ENCODE measurements around the gene CCRL2.
A peak's percentile ranks its signal among the peaks of the same experiment; 100 is the strongest.
"Not testable (repeated sequence)": the region's sequence is repeated elsewhere in the genome, so short reads cannot be mapped to it uniquely, and the experiment has no call there.

Gene CCRL2

GRCh38 chr3:46378426-46378942 is 28.6 kb upstream of the CCRL2 start:
- peak; percentile 55 to 63 for DNase-seq (ENCODE audit: low read depth in 2 of 2)

- DNase-seq (ENCODE audit: low read depth in 2 of 2): no peak
Observed at GRCh38 chr3:46380471-46381221, 26.4 kb upstream of the CCRL2 start.

- DNase-seq (ENCODE audit: low read depth in 2 of 2): no peak
Observed at GRCh38 chr3:46381625-46382024, 25.4 kb upstream of the CCRL2 start.

DNA sequence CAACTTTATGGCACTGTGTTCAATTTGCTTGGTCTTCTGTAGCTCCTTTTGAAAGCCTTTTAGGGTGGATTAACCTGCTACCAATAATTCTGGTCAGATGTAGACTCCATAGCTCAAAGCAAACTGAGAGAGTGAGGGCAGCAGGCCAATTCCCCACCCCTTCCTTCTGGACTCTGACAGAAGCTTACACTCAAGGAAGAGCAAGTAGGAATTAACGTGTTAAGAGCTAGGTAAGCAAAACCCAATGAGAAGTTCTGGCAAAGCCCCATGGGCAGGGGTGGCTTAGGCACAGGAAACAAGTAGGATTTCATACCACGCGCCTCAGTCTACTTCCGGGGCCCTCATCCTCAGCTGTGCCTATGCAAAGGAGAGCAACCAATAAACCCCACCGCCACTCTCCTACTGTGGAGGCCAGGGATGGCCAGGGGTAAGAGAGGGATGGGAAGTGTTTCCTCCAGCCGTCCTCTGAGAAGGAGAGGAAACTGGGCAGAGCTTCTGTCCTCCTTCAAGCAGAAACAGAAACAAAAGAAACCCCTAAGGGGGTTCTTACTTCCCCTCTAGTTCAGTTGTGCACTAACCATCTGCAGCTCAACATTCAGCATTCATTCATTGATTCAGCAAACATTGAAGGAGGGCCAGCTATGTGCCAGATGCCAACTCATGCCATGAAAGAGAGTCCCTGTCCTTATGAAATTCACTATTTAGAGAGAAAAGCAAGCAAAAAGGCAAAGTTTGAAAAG is 23.7 kb upstream of the CCRL2 start:
- DNase-seq (ENCODE audit: low read depth in 2 of 2): no peak

DNA sequence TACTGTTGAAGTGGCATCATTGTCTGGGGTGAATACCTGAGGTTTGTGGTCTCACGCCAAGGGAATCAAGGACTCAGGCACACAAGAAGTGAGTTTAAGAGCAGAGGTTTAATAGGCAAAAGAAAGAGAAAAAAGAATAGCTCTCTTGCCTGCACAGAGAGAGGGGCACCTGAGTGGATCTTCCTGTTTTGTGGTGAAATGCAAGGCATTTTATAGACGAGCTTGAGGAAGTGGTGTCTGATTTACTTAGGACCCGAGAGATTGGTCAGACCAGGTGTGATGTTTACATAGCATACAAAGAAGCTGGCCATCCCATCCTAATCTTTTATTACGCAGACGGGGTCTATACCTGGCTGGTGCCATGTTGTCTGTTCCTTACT is 23.1 kb upstream of the CCRL2 start:
- DNase-seq (ENCODE audit: low read depth in 2 of 2): no peak

- no peak for DNase-seq (ENCODE audit: low read depth in 2 of 2)
Observed at GRCh38 chr3:46386205-46386604, 20.9 kb upstream of the CCRL2 start.

DNA sequence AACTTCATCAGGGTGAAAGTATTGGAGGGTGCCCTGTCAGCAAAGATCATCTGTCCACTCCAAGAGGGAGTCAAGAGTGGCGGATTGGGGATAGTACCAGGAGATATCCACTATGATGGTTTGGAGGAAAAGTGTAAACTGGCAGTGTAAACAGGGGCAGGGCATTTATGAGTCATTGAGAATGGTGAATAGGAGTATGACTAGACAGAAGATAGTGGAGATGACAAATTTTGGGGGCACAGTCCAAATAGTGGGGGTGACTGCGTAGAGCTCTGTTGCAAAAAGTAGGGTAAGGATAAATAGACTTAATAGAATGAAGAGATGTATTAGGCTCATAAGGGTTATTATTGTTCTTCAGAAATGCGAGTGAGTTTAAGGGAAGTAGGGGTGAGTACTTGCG is 18.2 kb upstream of the CCRL2 start:
- DNase-seq (ENCODE audit: low read depth in 2 of 2): not testable (repeated sequence)

- no peak for DNase-seq (ENCODE audit: low read depth in 2 of 2)
Observed at GRCh38 chr3:46389306-46389705, 17.8 kb upstream of the CCRL2 start.

DNA sequence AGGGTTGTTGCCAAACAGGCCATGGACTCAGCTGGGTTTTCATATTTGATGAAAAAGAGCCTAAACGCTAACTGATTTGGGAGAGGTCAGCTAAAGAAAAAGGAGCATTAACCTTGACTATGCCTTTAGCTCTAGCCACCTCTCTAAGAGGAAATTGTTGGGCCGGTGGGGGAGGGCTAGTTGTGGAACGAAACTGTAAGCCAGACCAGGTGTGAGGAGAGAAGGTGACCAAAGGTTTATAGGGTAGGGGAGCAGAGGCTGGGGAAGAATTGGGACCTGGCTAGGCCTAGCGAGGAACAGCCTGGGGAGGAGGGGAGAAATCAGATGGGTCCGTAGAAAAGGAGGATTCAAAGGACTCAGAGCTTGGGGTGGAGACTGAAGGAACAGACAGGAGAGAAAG is 15.5 kb upstream of the CCRL2 start:
- DNase-seq (ENCODE audit: low read depth in 2 of 2): not testable (repeated sequence)

- DNase-seq (ENCODE audit: low read depth in 2 of 2): no peak
Observed at GRCh38 chr3:46393011-46393410, 14.0 kb upstream of the CCRL2 start.

DNA sequence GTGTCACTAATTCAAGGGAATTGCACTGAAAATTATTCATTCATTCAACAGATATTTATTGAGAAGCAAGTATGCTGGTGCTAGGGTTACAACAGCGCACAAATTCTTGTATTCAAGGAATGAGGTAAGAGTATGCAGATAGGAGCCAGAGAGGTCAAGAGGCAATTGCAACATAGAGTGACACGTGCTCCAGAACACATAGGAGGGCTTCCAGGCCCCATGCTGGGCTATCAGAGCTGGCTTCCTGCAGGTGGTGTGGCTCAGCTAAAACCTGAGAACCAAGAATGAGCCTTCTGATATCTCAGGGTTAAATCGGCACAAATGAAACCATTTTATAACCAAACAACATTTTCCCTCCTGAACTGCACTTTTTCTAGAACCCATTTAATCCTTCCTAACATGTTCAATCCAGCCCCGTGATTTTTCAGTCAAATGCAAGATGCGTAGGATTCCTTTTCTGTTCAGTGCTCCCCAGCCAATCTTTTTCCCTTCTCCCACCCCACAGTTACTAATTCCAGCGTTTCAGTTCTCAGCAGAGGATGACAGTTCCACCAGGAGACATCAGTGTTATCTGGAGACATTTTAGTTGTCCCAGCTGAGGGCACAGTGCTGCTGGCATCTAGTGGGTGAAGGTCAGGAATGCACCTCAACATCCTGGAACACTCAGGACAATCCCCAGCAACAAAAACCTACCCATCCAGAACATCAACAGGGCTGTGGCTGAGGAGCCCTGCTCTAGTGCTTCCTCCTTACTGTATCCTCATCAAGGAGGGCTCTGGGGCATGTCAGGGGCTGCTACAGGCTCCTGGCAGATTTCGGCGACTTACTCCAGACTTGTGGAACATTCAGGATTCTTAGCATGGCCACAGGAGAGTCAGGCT is 13.3 kb upstream of the CCRL2 start:
- no peak for DNase-seq (ENCODE audit: low read depth in 2 of 2)

DNA sequence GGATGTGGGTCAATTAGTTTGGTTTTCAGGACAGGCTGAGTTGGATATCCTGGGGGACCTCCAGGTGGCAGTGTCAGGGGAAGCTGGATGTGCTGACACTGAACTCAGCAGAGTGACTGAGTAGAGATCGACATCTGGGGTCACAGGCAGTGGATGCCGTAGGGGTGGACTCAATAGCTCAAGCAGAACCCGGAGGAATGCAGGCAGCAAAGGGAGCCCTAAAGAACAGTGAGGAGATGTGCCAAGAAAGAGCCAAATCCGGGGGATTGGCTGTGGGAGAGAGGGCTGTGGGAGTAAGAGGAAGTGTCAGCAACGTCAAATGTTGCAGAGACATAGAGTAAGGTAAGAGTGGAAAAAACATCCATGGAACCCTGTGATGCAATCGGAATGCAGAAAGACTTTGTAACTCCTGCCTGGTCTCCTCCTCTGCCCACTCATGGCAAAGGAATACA is 11.8 kb upstream of the CCRL2 start:
- no peak for DNase-seq (ENCODE audit: low read depth in 2 of 2)

- DNase-seq (ENCODE audit: low read depth in 2 of 2): no peak
Observed at GRCh38 chr3:46395766-46396530, 11.1 kb upstream of the CCRL2 start.

DNA sequence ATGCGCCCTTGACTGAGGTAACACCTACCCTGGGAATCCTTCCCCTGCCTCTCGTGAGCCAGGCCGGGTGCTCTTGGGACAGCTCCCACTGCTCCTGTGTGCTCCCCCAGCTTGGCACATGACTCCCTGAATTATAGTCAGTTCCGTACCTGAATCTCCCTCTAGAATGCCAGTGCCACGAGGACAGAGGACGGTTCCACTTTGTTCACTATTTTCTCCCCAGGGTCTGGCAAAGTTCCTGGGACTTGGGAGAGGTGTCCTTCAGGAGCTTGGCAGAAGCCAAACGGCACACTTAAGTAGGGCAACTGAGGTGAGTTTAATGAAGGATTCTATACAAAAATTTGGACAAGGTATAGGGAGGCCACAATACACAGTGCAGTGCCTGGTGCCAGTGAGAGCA is 9.9 kb upstream of the CCRL2 start:
- no peak for DNase-seq (ENCODE audit: low read depth in 2 of 2)

DNA sequence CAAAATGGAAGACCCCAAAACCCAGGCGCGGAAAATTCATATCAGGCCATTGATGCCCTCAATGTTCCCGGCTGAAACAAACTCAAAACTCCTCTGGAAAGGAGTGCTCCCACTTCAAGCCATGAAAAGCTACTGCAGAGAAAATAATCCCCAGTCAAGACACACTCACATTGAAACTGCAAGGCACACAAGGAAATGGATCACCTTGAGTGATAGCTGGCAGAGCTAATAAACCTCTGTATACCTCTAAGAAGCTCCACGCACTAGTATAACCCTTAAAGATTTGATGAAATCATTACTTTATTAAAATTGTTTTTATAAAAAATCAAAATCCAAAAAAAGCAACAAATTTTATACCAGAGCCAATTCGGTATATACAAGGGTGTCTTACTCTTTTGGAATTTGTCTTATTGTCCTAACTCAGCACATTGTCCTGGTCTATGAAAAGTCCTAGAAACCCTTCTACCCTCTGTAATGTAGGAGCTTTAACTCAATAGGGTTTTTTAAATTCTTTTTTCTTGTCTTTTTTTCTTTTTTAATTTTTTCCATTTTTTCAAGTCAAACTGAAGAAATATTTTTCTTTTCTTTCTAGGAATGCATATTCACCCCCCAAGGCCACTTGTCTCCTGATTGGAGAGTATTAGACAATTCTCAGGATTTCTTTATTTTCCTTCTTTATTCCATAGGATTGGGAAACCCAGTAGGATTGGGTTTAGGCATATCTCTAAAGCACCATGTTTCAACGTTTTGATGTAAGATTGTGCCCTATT is 8.7 kb upstream of the CCRL2 start:
- no peak for DNase-seq (ENCODE audit: low read depth in 2 of 2)

DNA sequence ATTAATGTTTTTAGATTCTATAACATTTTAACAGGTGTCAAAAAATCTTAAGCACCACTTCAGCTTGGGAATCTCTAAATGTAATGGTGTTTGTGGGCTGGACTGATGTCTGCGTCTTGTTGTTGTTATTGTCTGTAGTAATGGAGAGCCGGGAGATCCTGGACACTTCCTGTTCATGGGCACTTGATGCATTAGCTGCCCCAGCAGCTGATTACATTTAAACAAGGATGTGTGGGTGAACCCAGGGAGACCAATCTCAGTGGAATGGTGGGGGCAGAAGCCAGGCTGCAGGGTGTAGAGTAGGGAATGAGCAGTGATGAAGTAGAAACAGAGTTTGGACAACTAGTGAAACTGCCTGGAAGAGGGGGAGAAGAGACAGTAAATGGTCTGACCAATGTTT is 8.0 kb upstream of the CCRL2 start:
- no peak for DNase-seq (ENCODE audit: low read depth in 2 of 2)

DNA sequence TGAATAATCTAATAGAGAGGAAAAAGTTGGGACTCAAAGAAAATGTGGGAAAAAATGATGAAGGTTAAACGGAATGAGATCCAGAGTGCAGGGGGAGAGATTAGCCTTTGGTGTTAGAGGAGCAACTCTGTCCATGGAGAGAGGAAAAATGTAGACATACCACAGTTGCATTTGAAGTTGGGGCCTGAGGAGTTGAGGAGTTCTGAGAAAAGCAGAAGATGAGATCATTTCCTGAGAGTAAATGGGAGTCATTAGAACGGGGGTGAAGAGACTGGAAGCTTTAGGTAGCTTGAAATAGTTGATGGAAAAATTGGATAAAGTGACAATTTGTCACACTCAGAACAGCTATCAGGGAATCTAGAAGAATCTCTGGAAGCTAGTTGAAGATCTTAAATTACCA is 7.5 kb upstream of the CCRL2 start:
- no peak for DNase-seq (ENCODE audit: low read depth in 2 of 2)

GRCh38 chr3:46400000-46400734 is 6.9 kb upstream of the CCRL2 start:
- no peak for DNase-seq (ENCODE audit: low read depth in 2 of 2)

DNA sequence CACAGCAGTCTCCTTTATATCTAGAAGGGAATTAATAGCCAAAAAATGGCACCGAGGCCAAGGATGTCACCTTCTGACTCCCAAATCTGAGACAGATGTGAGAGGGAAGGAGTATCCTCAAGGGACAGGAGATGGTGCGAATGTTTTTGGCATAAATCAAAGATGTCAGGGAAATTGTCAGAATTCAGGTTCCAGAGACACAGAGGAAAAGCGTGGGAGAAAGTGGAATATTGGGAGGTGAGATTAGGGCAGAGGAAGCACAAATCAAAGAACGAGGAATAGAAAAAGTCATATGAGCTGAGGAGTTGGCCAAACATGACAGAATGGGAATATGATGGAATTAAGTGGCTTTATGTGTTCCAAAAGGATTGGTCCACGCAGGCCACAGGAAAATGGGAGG is 6.2 kb upstream of the CCRL2 start:
- no peak for DNase-seq (ENCODE audit: low read depth in 2 of 2)

DNA sequence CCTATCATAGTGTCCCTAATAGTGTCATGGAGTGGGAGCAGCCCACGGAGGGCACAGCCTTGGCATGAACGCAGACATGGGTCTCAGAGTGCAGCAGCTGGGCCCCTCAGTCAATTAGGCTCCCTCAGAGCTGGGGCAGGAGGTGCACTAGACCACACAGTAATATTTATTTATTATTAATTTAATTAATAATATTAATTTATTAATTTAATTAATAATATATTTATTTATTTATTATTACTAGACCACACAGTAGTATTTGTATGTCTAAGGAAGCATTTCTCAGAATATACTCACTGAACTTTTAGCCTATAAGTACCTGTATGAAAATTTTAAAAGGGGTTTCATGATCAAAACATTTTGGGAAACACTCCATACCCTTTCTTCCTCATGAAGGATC is 5.5 kb upstream of the CCRL2 start:
- no peak for DNase-seq (ENCODE audit: low read depth in 2 of 2)

All from stimulated activated CD8-positive, alpha-beta memory T cell treated with anti-CD3 and anti-CD28 coated beads, Interleukin-2, amount 100 ng/mL, for 48 hours (primary cell).